Measurements from ENCODE around the gene HOXA5. TPM values are rescaled to one million over a fixed set of nuclear protein-coding genes. Genes with fewer than 3 reads are reported as not detected.

Gene HOXA5
- total RNA-seq, 1 donor from 2014 or later: not detected

- intact Hi-C loops (cut with micrococcal nuclease): no loop called here
These were observed 33.9 kb downstream of the HOXA5 start for GRCh38 chr7:27109466-27110185.

GRCh38 chr7:27108390-27109127 lies 34.9 kb downstream of the HOXA5 start:
- intact Hi-C loops (cut with micrococcal nuclease): no loop called here

GRCh38 chr7:27107391-27108381 lies 35.8 kb downstream of the HOXA5 start:
- intact Hi-C loops (cut with micrococcal nuclease): no loop called here

GRCh38 chr7:27106901-27107240 lies 36.6 kb downstream of the HOXA5 start:
- intact Hi-C loops (cut with micrococcal nuclease): no loop called here

GRCh38 chr7:27106181-27106900 lies 37.1 kb downstream of the HOXA5 start:
- intact Hi-C loops (cut with micrococcal nuclease): no loop called here

GRCh38 chr7:27105301-27106031 lies 38.0 kb downstream of the HOXA5 start:
- intact Hi-C loops (cut with micrococcal nuclease): no loop called here

- intact Hi-C loops (cut with micrococcal nuclease): no loop called here
These were observed 39.0 kb downstream of the HOXA5 start for GRCh38 chr7:27104341-27105058.

- intact Hi-C loops (cut with micrococcal nuclease): no loop called here
These were observed 39.8 kb downstream of the HOXA5 start for GRCh38 chr7:27103489-27104226.

- intact Hi-C loops (cut with micrococcal nuclease): no loop called here
These were observed 40.7 kb downstream of the HOXA5 start, which contains the start of gene HOXA2 for GRCh38 chr7:27102581-27103442. Gene HOXA2 (minus strand): TSS chr7:27102683. CDS start chr7:27102500, 183 bp downstream.

- intact Hi-C loops (cut with micrococcal nuclease): no loop called here
These were observed 41.4 kb downstream of the HOXA5 start for GRCh38 chr7:27101957-27102580.

- intact Hi-C loops (cut with micrococcal nuclease): no loop called here
These were observed 42.1 kb downstream of the HOXA5 start for GRCh38 chr7:27101171-27101956.

- intact Hi-C loops (cut with micrococcal nuclease): no loop called here
These were observed 42.7 kb downstream of the HOXA5 start for GRCh38 chr7:27100694-27101170.

- intact Hi-C loops (cut with micrococcal nuclease): loop anchor here (5.0 kb wide), 1 partner anchor 143 kb away; the partner anchor contains the start of gene EVX1
These were observed 43.8 kb downstream of the HOXA5 start for GRCh38 chr7:27099453-27100370.

- intact Hi-C loops (cut with micrococcal nuclease): loop anchor here (5.0 kb wide), 1 partner anchor 143 kb away; the partner anchor contains the start of gene EVX1
These were observed 44.7 kb downstream of the HOXA5 start for GRCh38 chr7:27098578-27099451.
